H1 (cell line): Measurements from ENCODE around the gene RILPL1. TPM values are rescaled to one million over a fixed set of nuclear protein-coding genes. Genes with fewer than 3 reads are reported as not detected.

Experiments
- CTCF ChIA-PET: fragments of 300-600 bp; sonication (Branson Sonifier 250); formaldehyde crosslinking; loops from one replicate; lab custom pipeline; 2021; ENCODE audit not compliant: partially characterized antibody; lab: Charles Lee
- POLR2A ChIA-PET: fragments of 300-600 bp; sonication (Branson Sonifier 250); formaldehyde crosslinking; loops from one replicate; lab custom pipeline; 2021; ENCODE audit warnings: inconsistent platforms; ENCODE audit not compliant: partially characterized antibody; lab: Charles Lee
- DNase-seq, 2 experiments: peaks; one replicate each; pipeline versions ENCODE4 v3.0.0 to v3.0.0-alpha.2; 2010 to 2022; ENCODE audit warnings: low spot score in 2 of 2, low read depth in 1 of 2, mixed read lengths in 1 of 2
- FAIRE-seq: peaks from 2 replicates; lab custom pipeline; 2011; peaks lifted over from hg19 to GRCh38; lab: Jason Lieb, UNC
- H2AFZ ChIP-seq: 2 replicates; pipeline ENCODE4 v1.8.1; 2012; ENCODE audit warnings: low read length, inconsistent platforms
- H2AK5ac ChIP-seq: 2 replicates; pipeline ENCODE4 v1.6.1; 2013; ENCODE audit warnings: low read depth, low read length
- H2BK120ac ChIP-seq: replicated peaks from 2 replicates; pipeline ENCODE3; 2013; ENCODE audit warnings: low read depth, low read length, inconsistent platforms
- H2BK12ac ChIP-seq: 2 replicates; pipeline ENCODE4 v1.6.1; 2013; ENCODE audit warnings: low read depth, low read length
- H2BK15ac ChIP-seq: 2 replicates; pipeline ENCODE4 v1.6.1; 2013; ENCODE audit warnings: low read length
- H2BK20ac ChIP-seq: 2 replicates; pipeline ENCODE4 v1.6.1; 2013; ENCODE audit warnings: low read length
- H2BK5ac ChIP-seq: 2 replicates; pipeline ENCODE4 v1.6.1; 2013; ENCODE audit warnings: low read depth, low read length
- H3K14ac ChIP-seq: 2 replicates; pipeline ENCODE4 v1.6.1; 2013; ENCODE audit warnings: inconsistent platforms; ENCODE audit not compliant: insufficient read length
- H3K18ac ChIP-seq: 2 replicates; pipeline ENCODE4 v1.6.1; 2013; ENCODE audit warnings: low read length; ENCODE audit errors: extremely low read depth
- H3K23ac ChIP-seq: 2 replicates; pipeline ENCODE4 v1.6.1; 2013; ENCODE audit warnings: inconsistent platforms; ENCODE audit not compliant: insufficient read length
- H3K23me2 ChIP-seq: 2 replicates; pipeline ENCODE4 v1.6.1; 2013; ENCODE audit warnings: low read depth, low read length
- H3K27ac ChIP-seq: 2 replicates; pipeline ENCODE4 v1.6.1; 2011; ENCODE audit warnings: low read depth, low read length, inconsistent platforms
- H3K27me3 ChIP-seq, 4 experiments: replicated peaks in 1 of 4; 1 replicate in 1 of 4; 2 replicates in 3 of 4; pipeline versions ENCODE4 v1.6.1 to v1.8.1; 2011 to 2013; ENCODE audit warnings: low read length in 3 of 4, mild to moderate bottlenecking in 3 of 4, inconsistent platforms in 2 of 4, mixed read lengths in 2 of 4, moderate library complexity in 1 of 4; ENCODE audit not compliant: control insufficient read depth in 3 of 4, insufficient read depth in 3 of 4; ENCODE audit errors: extremely low read depth in 1 of 4
- H3K36me3 ChIP-seq, 4 experiments: 2 replicates each; pipeline versions ENCODE4 v1.6.1 to v1.8.1; 2011 to 2013; ENCODE audit warnings: mild to moderate bottlenecking in 4 of 4, low read length in 3 of 4, moderate library complexity in 2 of 4, control low read depth in 1 of 4, inconsistent platforms in 1 of 4; ENCODE audit not compliant: insufficient read depth in 4 of 4, control insufficient read depth in 2 of 4
- H3K4ac ChIP-seq: replicated peaks from 2 replicates; pipeline ENCODE3; 2013; ENCODE audit warnings: low read length, low read depth, mixed read lengths, inconsistent platforms; ENCODE audit not compliant: insufficient read length
- H3K4me1 ChIP-seq, 4 experiments: replicated peaks in 1 of 4; 1 replicate in 1 of 4; 2 replicates in 3 of 4; pipeline versions ENCODE4 v1.6.1 to v1.8.1; 2011 to 2013; ENCODE audit warnings: low read length in 3 of 4, inconsistent platforms in 2 of 4, mixed read lengths in 1 of 4; ENCODE audit not compliant: insufficient read depth in 4 of 4, control insufficient read depth in 3 of 4
- H3K4me2 ChIP-seq, 2 experiments: 2 replicates each; pipeline versions ENCODE4 v1.6.1 to v1.8.1; 2011 to 2013; ENCODE audit warnings: low read depth in 2 of 2, low read length in 2 of 2, control low read depth in 1 of 2, inconsistent platforms in 1 of 2, mild to moderate bottlenecking in 1 of 2; ENCODE audit not compliant: insufficient read depth in 1 of 2
- H3K4me3 ChIP-seq, 4 experiments: fragments of 200-600, 300-600 bp in 1 of 4; sonication (generic), shearing (Covaris generic), sonication (Bioruptor Twin) in 1 of 4; 2 replicates each; pipeline versions ENCODE4 v1.5.1 to v1.8.1; 2011 to 2016; ENCODE audit warnings: low read length in 4 of 4, low read depth in 3 of 4, control low read depth in 2 of 4, inconsistent platforms in 2 of 4, mild to moderate bottlenecking in 2 of 4, mixed read lengths in 1 of 4, moderate library complexity in 1 of 4; ENCODE audit not compliant: insufficient read depth in 2 of 4; ENCODE audit errors: extremely low read depth in 1 of 4
- H3K56ac ChIP-seq: replicated peaks from 2 replicates; pipeline ENCODE3; 2013; ENCODE audit warnings: low read depth, mild to moderate bottlenecking, mixed read lengths, low read length, inconsistent platforms; ENCODE audit not compliant: insufficient read length
- H3K79me1 ChIP-seq: 2 replicates; pipeline ENCODE4 v1.6.1; 2013; ENCODE audit warnings: low read depth, low read length, control low read depth
- H3K79me2 ChIP-seq, 2 experiments: 2 replicates each; pipeline versions ENCODE4 v1.6.1 to v1.8.1; 2012 to 2013; ENCODE audit warnings: low read length in 2 of 2, mild to moderate bottlenecking in 2 of 2, inconsistent platforms in 1 of 2; ENCODE audit not compliant: insufficient read depth in 2 of 2, control insufficient read depth in 1 of 2
- H3K9ac ChIP-seq, 4 experiments: replicated peaks in 1 of 4; 1 replicate in 1 of 4; 2 replicates in 3 of 4; pipeline versions ENCODE4 v1.6.1 to v1.8.1; 2011 to 2013; ENCODE audit warnings: low read depth in 3 of 4, low read length in 3 of 4, control low read depth in 2 of 4, mild to moderate bottlenecking in 2 of 4, moderate library complexity in 2 of 4, inconsistent platforms in 1 of 4; ENCODE audit errors: extremely low read depth in 1 of 4
- H3K9me3 ChIP-seq, 2 experiments: 2 replicates each; pipeline versions ENCODE4 v1.6.1 to v1.8.1; 2012 to 2013; ENCODE audit warnings: mild to moderate bottlenecking in 2 of 2, moderate library complexity in 2 of 2, control low read depth in 1 of 2, inconsistent platforms in 1 of 2, low read depth in 1 of 2, low read length in 1 of 2, mixed read lengths in 1 of 2; ENCODE audit not compliant: insufficient read depth in 2 of 2
- H4K20me1 ChIP-seq, 2 experiments: replicated peaks in 1 of 2; 2 replicates each; pipeline versions ENCODE3 to v1.8.1; 2011 to 2013; ENCODE audit warnings: inconsistent platforms in 2 of 2, low read length in 2 of 2, mild to moderate bottlenecking in 1 of 2; ENCODE audit not compliant: insufficient read depth in 2 of 2, control insufficient read depth in 1 of 2
- H4K5ac ChIP-seq: 2 replicates; pipeline ENCODE4 v1.6.1; 2013; ENCODE audit warnings: low read length, low read depth, mixed read lengths, inconsistent platforms; ENCODE audit not compliant: insufficient read length
- H4K8ac ChIP-seq: 2 replicates; pipeline ENCODE4 v1.8.0; 2013; ENCODE audit warnings: mild to moderate bottlenecking, moderate library complexity, low read length, inconsistent platforms; ENCODE audit not compliant: insufficient read depth; ENCODE audit errors: extremely low read depth
- H4K91ac ChIP-seq: replicated peaks from 2 replicates; pipeline ENCODE3; 2013; ENCODE audit warnings: low read length, mixed read lengths, inconsistent platforms; ENCODE audit not compliant: insufficient read length
- CBX8 ChIP-seq: fragments of 300-800, 300-1000 bp; sonication (generic); IDR thresholded peaks from 2 replicates; pipeline ENCODE4 v1.7.1; 2016; ENCODE audit warnings: low read depth, low read length, borderline replicate concordance
- CHD2 ChIP-seq: IDR thresholded peaks from 2 replicates; pipeline ENCODE4 v1.6.1; 2012; ENCODE audit warnings: low read length, improper control_type of control experiment
- EP300 ChIP-seq, 2 experiments: IDR thresholded peaks; 1 replicate in 1 of 2; 2 replicates in 1 of 2; pipeline ENCODE4 v1.6.1; 2011 to 2012; ENCODE audit warnings: low read depth in 2 of 2, low read length in 2 of 2, mild to moderate bottlenecking in 2 of 2, borderline replicate concordance in 1 of 2, inconsistent platforms in 1 of 2, moderate library complexity in 1 of 2
- HDAC2 ChIP-seq, 2 experiments: fragments of 300-600 bp in 1 of 2; sonication (generic) in 1 of 2; IDR thresholded peaks; 2 replicates each; pipeline ENCODE4 v1.6.1; 2011 to 2012; ENCODE audit warnings: low read depth in 2 of 2, low read length in 2 of 2, mild to moderate bottlenecking in 2 of 2, moderate library complexity in 2 of 2, borderline replicate concordance in 1 of 2, inconsistent platforms in 1 of 2
- KDM5A ChIP-seq: fragments of 200-600 bp; IDR thresholded peaks from 2 replicates; pipeline ENCODE4 v1.7.1; 2012; ENCODE audit warnings: mild to moderate bottlenecking, low read length, inconsistent platforms, mixed read lengths
- POU5F1 ChIP-seq: IDR thresholded peaks from 2 replicates; pipeline ENCODE4 v1.6.1; 2011; ENCODE audit warnings: low read depth, mild to moderate bottlenecking, low read length, moderate library complexity
- RFX5 ChIP-seq: IDR thresholded peaks from 2 replicates; pipeline ENCODE4 v1.6.1; 2011; ENCODE audit warnings: low read depth, low read length, improper control_type of control experiment, borderline replicate concordance
- RNF2 ChIP-seq: fragments of 200-900, 300-1000 bp; sonication (generic); IDR thresholded peaks from 2 replicates; pipeline ENCODE4 v1.7.1; 2016; ENCODE audit warnings: borderline replicate concordance, low read depth, mild to moderate bottlenecking, antibody characterized with exemption, low read length; ENCODE audit not compliant: poor library complexity, severe bottlenecking; ENCODE audit errors: missing control alignments
- WGBS, 2 experiments: shearing (Covaris generic) in 1 of 2; methylation state at CpG; one replicate each; pipeline versions ENCODE4 v1.1.6 to v1.1.7; 2013 to 2015; ENCODE audit warnings: low lambda C conversion rate in 2 of 2, mixed read lengths in 2 of 2, inconsistent platforms in 1 of 2, low coverage in 1 of 2, missing lambda C conversion rate in 1 of 2; ENCODE audit not compliant: insufficient replicate concordance in 2 of 2, insufficient coverage in 1 of 2, insufficient read length in 1 of 2; ENCODE audit errors: extremely low coverage in 1 of 2, missing lambda C conversion rate in 1 of 2; 5-methylcytosine and 5-hydroxymethylcytosine counted together
- polyA plus RNA-seq, 7 experiments: library from polyadenylated mRNA; depleted of rRNA in 3 of 7; stranded (reverse) in 5 of 7; unstranded in 2 of 7; fragments of >200 nt in 5 of 7; fragments of 200-250 nt in 2 of 7; gene quantifications; 1 replicate in 5 of 7; 2 replicates in 1 of 7; 4 replicates in 1 of 7; pipeline versions ENCODE4 v1.2.1 to v1.2.3, GENCODE V29; 2011 to 2013; ENCODE audit warnings: missing spikeins in 2 of 7, mixed read lengths in 2 of 7
- total RNA-seq: library from RNA; stranded (reverse); fragmentation: NEBNext Ultra II Directional; extraction: Animal tissue kit (Norgen Biotek cat#: 25700); gene quantifications from 2 replicates; pipeline ENCODE4 v1.2.1, GENCODE V29; 2021
- TF ChIP-seq, protein P1 (sequence below): IDR thresholded peaks from 2 replicates; pipeline ENCODE4 v1.6.1; 2011; ENCODE audit warnings: low read length, improper control_type of control experiment
- TF ChIP-seq, protein P2 (sequence below): IDR thresholded peaks from 2 replicates; pipeline ENCODE4 v1.6.1; 2012; ENCODE audit warnings: low read length, inconsistent platforms

The RILPL1 gene
- total and polyA plus RNA-seq, 2 of the 8 experiments (the other 6 are each of a cell fraction or from before 2014, with no cell fraction given): 6.7 to 9.4 TPM

DNA sequence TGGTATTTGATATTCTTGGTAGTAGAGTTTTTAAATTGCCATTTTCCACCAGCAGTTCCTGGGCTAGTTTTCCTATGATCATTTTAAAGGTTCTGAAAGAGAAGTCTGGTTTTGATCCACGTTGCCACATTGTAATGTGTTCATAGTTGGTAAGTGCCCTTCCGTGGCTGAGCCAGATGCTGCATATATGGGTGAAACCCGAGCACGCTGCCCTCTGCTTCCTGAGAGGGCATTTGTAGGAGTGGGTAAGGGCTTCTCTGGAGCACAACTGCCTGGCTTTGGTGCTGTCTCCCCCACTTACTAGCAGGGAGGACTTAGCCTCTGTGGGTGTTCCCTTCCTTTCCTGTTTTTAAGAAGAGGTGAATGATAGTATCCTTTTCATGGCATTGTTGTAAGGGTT lies 68.4 kb downstream of the RILPL1 start:
- POLR2A ChIA-PET: interaction anchor here (0.8 kb wide), 1 partner anchor 10 kb away, joined by 4 read pairs; no protein-coding TSS in a partner anchor
- H4K8ac ChIP-seq: no peak overlapping the region; the same call in 1 of the 2 replicates
- no peak overlapping the region for H4K91ac ChIP-seq
- peaks cover 0 to 4% of the 10 kb centered on the region in 2 experiments for H4K20me1 ChIP-seq
- no peaks in the 10 kb centered on the region for H3K9me3 ChIP-seq
- H3K4me2 ChIP-seq: no peak overlapping the region
- CTCF ChIA-PET: no interaction called here
- no peak overlapping the region for H3K27ac ChIP-seq
- H3K23ac ChIP-seq: no peak overlapping the region
- no peak overlapping the region for H3K4ac ChIP-seq
- no peak overlapping the region for H3K56ac ChIP-seq
- no peaks in the 10 kb centered on the region for H3K79me2 ChIP-seq
- no peak overlapping the region for H4K5ac ChIP-seq
- H3K79me1 ChIP-seq: peaks cover 3% of the 10 kb centered on the region; the same call in 1 of the 2 replicates
- no peak for DNase-seq
- H2BK20ac ChIP-seq: no peak overlapping the region
- H3K18ac ChIP-seq: no peak overlapping the region
- peaks cover 0 to 6% (median 5%) of the 10 kb centered on the region in 4 experiments; a peak in 4 of 8 replicates for H3K36me3 ChIP-seq
- H3K27me3 ChIP-seq: no peaks in the 10 kb centered on the region
- WGBS, 2 experiments: 86% methylated on average over 4 of the region's 4 CpGs; no CpG with 5 or more reads in 1 of the 2 experiments
- no peak overlapping the region for H2BK120ac ChIP-seq
- no peaks in the 10 kb centered on the region for H3K23me2 ChIP-seq
- H2AFZ ChIP-seq: no peak overlapping the region
- H3K4me3 ChIP-seq: no peak overlapping the region
- no peak overlapping the region for H3K9ac ChIP-seq
- H2BK15ac ChIP-seq: no peak overlapping the region
- no peak overlapping the region for H2BK5ac ChIP-seq
- no peak for FAIRE-seq
- no peak overlapping the region for H2BK12ac ChIP-seq
- no peaks in the 10 kb centered on the region for H3K4me1 ChIP-seq
- H2AK5ac ChIP-seq: no peak overlapping the region
- H3K14ac ChIP-seq: no peak overlapping the region
- TF ChIP-seq, protein P1, sequence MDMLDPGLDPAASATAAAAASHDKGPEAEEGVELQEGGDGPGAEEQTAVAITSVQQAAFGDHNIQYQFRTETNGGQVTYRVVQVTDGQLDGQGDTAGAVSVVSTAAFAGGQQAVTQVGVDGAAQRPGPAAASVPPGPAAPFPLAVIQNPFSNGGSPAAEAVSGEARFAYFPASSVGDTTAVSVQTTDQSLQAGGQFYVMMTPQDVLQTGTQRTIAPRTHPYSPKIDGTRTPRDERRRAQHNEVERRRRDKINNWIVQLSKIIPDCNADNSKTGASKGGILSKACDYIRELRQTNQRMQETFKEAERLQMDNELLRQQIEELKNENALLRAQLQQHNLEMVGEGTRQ: no peak
- TF ChIP-seq EP300 (IDR thresholded peaks at IDR 0.05; ENCODE audit: borderline replicate concordance in 1 of 2, low read depth in 2 of 2, low read length in 2 of 2) (no peak), CHD2 (no peak), RFX5 (no peak), CBX8 (no peak), HDAC2 (IDR thresholded peaks at IDR 0.05; ENCODE audit: borderline replicate concordance in 1 of 2, low read depth in 2 of 2, low read length in 2 of 2) (no peak), POU5F1 (no peak), RNF2 (no peak), KDM5A (no peak)
- TF ChIP-seq, protein P2, sequence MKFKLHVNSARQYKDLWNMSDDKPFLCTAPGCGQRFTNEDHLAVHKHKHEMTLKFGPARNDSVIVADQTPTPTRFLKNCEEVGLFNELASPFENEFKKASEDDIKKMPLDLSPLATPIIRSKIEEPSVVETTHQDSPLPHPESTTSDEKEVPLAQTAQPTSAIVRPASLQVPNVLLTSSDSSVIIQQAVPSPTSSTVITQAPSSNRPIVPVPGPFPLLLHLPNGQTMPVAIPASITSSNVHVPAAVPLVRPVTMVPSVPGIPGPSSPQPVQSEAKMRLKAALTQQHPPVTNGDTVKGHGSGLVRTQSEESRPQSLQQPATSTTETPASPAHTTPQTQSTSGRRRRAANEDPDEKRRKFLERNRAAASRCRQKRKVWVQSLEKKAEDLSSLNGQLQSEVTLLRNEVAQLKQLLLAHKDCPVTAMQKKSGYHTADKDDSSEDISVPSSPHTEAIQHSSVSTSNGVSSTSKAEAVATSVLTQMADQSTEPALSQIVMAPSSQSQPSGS: no peak
